H54 (cell line): ENCODE data around the gene MYO19.
A peak's percentile ranks its signal among the peaks of the same experiment; 100 is the strongest.
"Not testable (repeated sequence)": the region's sequence is repeated elsewhere in the genome, so short reads cannot be mapped to it uniquely, and the experiment has no call there.

Experiments used
- DNase-seq: peaks from one replicate; pipeline ENCODE4 v3.0.0; 2011; ENCODE audit warnings: low spot score, mixed read lengths; ENCODE audit not compliant: insufficient read length
- FAIRE-seq: peaks from 3 replicates; lab custom pipeline; 2011; peaks lifted over from hg19 to GRCh38; lab: Jason Lieb, UNC
- POLR2A ChIP-seq: IDR thresholded peaks from 2 replicates; pipeline ENCODE4 v1.6.1; 2011; ENCODE audit warnings: low read depth, mild to moderate bottlenecking, low read length

Gene MYO19

GRCh38 chr17:36500745-36501225 lies 33.9 kb downstream of the MYO19 start:
- TF ChIP-seq POLR2A: no peak
- DNase-seq: no peak
- no peak for FAIRE-seq

GRCh38 chr17:36498560-36499300 lies 35.9 kb downstream of the MYO19 start:
- no peak for FAIRE-seq

GRCh38 chr17:36498155-36498554 lies 36.5 kb downstream of the MYO19 start:
- DNase-seq: no peak
- TF ChIP-seq POLR2A: no peak
- no peak for FAIRE-seq

More at GRCh38 chr17:36498560-36499300, 35.9 kb downstream of the MYO19 start:
- no peak for DNase-seq
- no peak for TF ChIP-seq POLR2A

GRCh38 chr17:36496018-36496789 lies 38.5 kb downstream of the MYO19 start:
- no peak for FAIRE-seq
- no peak for TF ChIP-seq POLR2A
- no peak for DNase-seq

- no peak for FAIRE-seq
- no peak for TF ChIP-seq POLR2A
- no peak for DNase-seq
Measured at GRCh38 chr17:36495076-36495578, 39.5 kb downstream of the MYO19 start.

- no peak for TF ChIP-seq POLR2A
- no peak for DNase-seq
- FAIRE-seq: no peak
Measured at GRCh38 chr17:36494674-36495073, 40.0 kb downstream of the MYO19 start.

- no peak for TF ChIP-seq POLR2A
- FAIRE-seq: no peak
Measured at GRCh38 chr17:36493956-36494355, 40.7 kb downstream of the MYO19 start.

GRCh38 chr17:36486204-36487194 lies 48.2 kb downstream of the MYO19 start, which contains the start of gene ZNHIT3:
Gene ZNHIT3, plus strand, starts transcription at chr17:36486681. Its CDS starts 19 bp downstream, at chr17:36486700.
- no peak for FAIRE-seq
- DNase-seq: peak; percentile 97
- TF ChIP-seq POLR2A: peak; percentile 82

More at GRCh38 chr17:36493956-36494355, 40.7 kb downstream of the MYO19 start:
- no peak for DNase-seq

- FAIRE-seq (no peak), DNase-seq (no peak)
- TF ChIP-seq POLR2A: no peak
Measured at GRCh38 chr17:36485805-36486203, 48.9 kb downstream of the MYO19 start.

GRCh38 chr17:36485027-36485426 lies 49.6 kb downstream of the MYO19 start:
- TF ChIP-seq POLR2A: no peak
- no peak for FAIRE-seq

GRCh38 chr17:36484021-36484420 lies 50.6 kb downstream of the MYO19 start:
- FAIRE-seq, DNase-seq: not testable (repeated sequence)

More at GRCh38 chr17:36485027-36485426, 49.6 kb downstream of the MYO19 start:
- DNase-seq: no peak

- FAIRE-seq: no peak
- no peak for TF ChIP-seq POLR2A
- DNase-seq: peak; percentile 84
Measured at GRCh38 chr17:36482611-36483504, 51.8 kb downstream of the MYO19 start.

GRCh38 chr17:36481829-36482228 lies 52.8 kb downstream of the MYO19 start:
- FAIRE-seq (no peak), DNase-seq (no peak)
- no peak for TF ChIP-seq POLR2A
